CD14-positive monocyte (primary cell): ENCODE results near the gene CSF2RB. TPM values are rescaled to one million over a fixed set of nuclear protein-coding genes. Genes with fewer than 3 reads are reported as not detected.
A peak's percentile ranks its signal among the peaks of the same experiment; 100 is the strongest.

Experiments
- DNase-seq, 3 donors: peaks; one replicate each; pipeline ENCODE4 v3.0.0-alpha.2; 2011 to 2022
- H2AFZ ChIP-seq: 2 replicates; pipeline ENCODE4 v1.6.0; 2012; ENCODE audit warnings: mild to moderate bottlenecking, low read depth, low read length, inconsistent platforms; ENCODE audit not compliant: insufficient read depth, poor library complexity, severe bottlenecking
- H3K27ac ChIP-seq, 2 donors: 1 replicate in 1 of 2; 2 replicates in 1 of 2; pipeline ENCODE4 v1.5.1; 2012 to 2013; ENCODE audit warnings: low read length in 2 of 2, control low read depth in 1 of 2, inconsistent platforms in 1 of 2, low read depth in 1 of 2, mild to moderate bottlenecking in 1 of 2
- H3K27me3 ChIP-seq, 2 donors: one replicate each; pipeline versions ENCODE4 v1.6.0 to v1.6.1; 2011 to 2013; ENCODE audit warnings: low read length in 2 of 2; ENCODE audit not compliant: control insufficient read depth in 2 of 2, insufficient read depth in 2 of 2
- H3K36me3 ChIP-seq, 2 donors: replicated peaks in 1 of 2; 1 replicate in 1 of 2; 2 replicates in 1 of 2; pipeline versions ENCODE4 v1.5.1 to v1.6.1; 2012 to 2013; ENCODE audit warnings: low read length in 2 of 2, control low read depth in 1 of 2, inconsistent platforms in 1 of 2, mild to moderate bottlenecking in 1 of 2; ENCODE audit not compliant: insufficient read depth in 2 of 2, control insufficient read depth in 1 of 2
- H3K4me1 ChIP-seq, 2 donors: 1 replicate in 1 of 2; 2 replicates in 1 of 2; pipeline versions ENCODE4 v1.5.1 to v1.6.1; 2012 to 2013; ENCODE audit warnings: low read length in 2 of 2, control low read depth in 1 of 2, inconsistent platforms in 1 of 2, mild to moderate bottlenecking in 1 of 2, moderate library complexity in 1 of 2; ENCODE audit not compliant: insufficient read depth in 2 of 2, control insufficient read depth in 1 of 2
- H3K4me2 ChIP-seq: replicated peaks from 2 replicates; pipeline ENCODE3; 2012; ENCODE audit warnings: low read length, moderate library complexity, mild to moderate bottlenecking; ENCODE audit not compliant: poor library complexity, severe bottlenecking; ENCODE audit errors: extremely low read depth
- H3K4me3 ChIP-seq, 3 experiments: fragments of 200-600 bp in 1 of 3; sonication (generic) in 1 of 3; replicated peaks in 1 of 3; 1 replicate in 2 of 3; 2 replicates in 1 of 3; pipeline ENCODE4 v1.5.1; 2011 to 2013; ENCODE audit warnings: low read length in 3 of 3, mild to moderate bottlenecking in 3 of 3, control low read depth in 2 of 3, low read depth in 2 of 3, inconsistent platforms in 1 of 3, moderate library complexity in 1 of 3
- H3K79me2 ChIP-seq: 2 replicates; pipeline ENCODE4 v1.6.0; 2012; ENCODE audit warnings: mild to moderate bottlenecking, control low read depth, inconsistent platforms, low read length, moderate library complexity; ENCODE audit not compliant: insufficient read depth
- H3K9ac ChIP-seq: 2 replicates; pipeline ENCODE4 v1.6.0; 2017; ENCODE audit warnings: low read length, mild to moderate bottlenecking; ENCODE audit not compliant: insufficient read depth, poor library complexity, severe bottlenecking
- H3K9me3 ChIP-seq, 2 donors: replicated peaks in 1 of 2; 1 replicate in 1 of 2; 2 replicates in 1 of 2; pipeline versions ENCODE4 v1.5.1 to v1.6.1; 2012 to 2013; ENCODE audit warnings: low read length in 2 of 2, control low read depth in 1 of 2; ENCODE audit not compliant: control insufficient read depth in 1 of 2, insufficient read depth in 1 of 2
- H4K20me1 ChIP-seq: 2 replicates; pipeline ENCODE4 v1.6.0; 2012; ENCODE audit warnings: mild to moderate bottlenecking, low read length, control low read depth, moderate library complexity; ENCODE audit not compliant: insufficient read depth
- H3K27ac Mint-ChIP-seq, 7 donors: one replicate each; pipeline ENCODE4 v1.8.0; 2020; ENCODE audit warnings: mild to moderate bottlenecking in 7 of 7, mixed read lengths in 7 of 7, moderate library complexity in 6 of 7, inconsistent platforms in 2 of 7
- H3K27me3 Mint-ChIP-seq, 3 donors: one replicate each; pipeline ENCODE4 v1.8.0; 2021 to 2022; ENCODE audit warnings: low read depth in 3 of 3, mild to moderate bottlenecking in 3 of 3, mixed read lengths in 3 of 3, moderate library complexity in 3 of 3, inconsistent platforms in 1 of 3
- H3K36me3 Mint-ChIP-seq, 2 donors: one replicate each; pipeline ENCODE4 v1.8.0; 2020; ENCODE audit warnings: mixed read lengths in 2 of 2, inconsistent platforms in 1 of 2, mild to moderate bottlenecking in 1 of 2
- H3K4me1 Mint-ChIP-seq: one replicate; pipeline ENCODE4 v1.8.0; 2020; ENCODE audit warnings: mild to moderate bottlenecking, mixed read lengths
- H3K4me3 Mint-ChIP-seq, 2 donors: one replicate each; pipeline ENCODE4 v1.8.0; 2020; ENCODE audit warnings: mild to moderate bottlenecking in 2 of 2, mixed read lengths in 2 of 2, moderate library complexity in 1 of 2
- H3K9me3 Mint-ChIP-seq, 7 donors: one replicate each; pipeline ENCODE4 v1.8.0; 2020 to 2022; ENCODE audit warnings: mixed read lengths in 7 of 7, mild to moderate bottlenecking in 6 of 7, moderate library complexity in 6 of 7, inconsistent platforms in 2 of 7
- CTCF ChIP-seq: fragments of 200-600 bp; IDR thresholded peaks from one replicate; pipeline ENCODE4 v1.8.0; 2022; ENCODE audit warnings: antibody characterized with exemption, mild to moderate bottlenecking
- WGBS: methylation state at CpG from one replicate; pipeline ENCODE4 v1.1.5; 2013; ENCODE audit warnings: missing lambda C conversion rate; ENCODE audit not compliant: insufficient coverage; 5-methylcytosine and 5-hydroxymethylcytosine counted together
- intact Hi-C, 2 donors: fragments of 100-400 bp; cut with micrococcal nuclease; formaldehyde crosslinking; loops; one replicate each; pipeline versions ENCODE4 v1.15.0 to v1.15.1; 2023
- polyA plus RNA-seq, 3 donors: library from polyadenylated mRNA; depleted of rRNA in 1 of 3; unstranded in 2 of 3; stranded (reverse) in 1 of 3; fragments of 300-500 nt in 2 of 3; fragments of >200 nt in 1 of 3; fragmentation: Illumina TruSeq in 2 of 3; gene quantifications; 1 replicate in 2 of 3; 2 replicates in 1 of 3; pipeline ENCODE4 v1.2.3, GENCODE V29; 2012 to 2021

The CSF2RB gene
- polyA plus RNA-seq, 3 donors, result 29.9 to 91.1 (median 52.7) TPM

DNA sequence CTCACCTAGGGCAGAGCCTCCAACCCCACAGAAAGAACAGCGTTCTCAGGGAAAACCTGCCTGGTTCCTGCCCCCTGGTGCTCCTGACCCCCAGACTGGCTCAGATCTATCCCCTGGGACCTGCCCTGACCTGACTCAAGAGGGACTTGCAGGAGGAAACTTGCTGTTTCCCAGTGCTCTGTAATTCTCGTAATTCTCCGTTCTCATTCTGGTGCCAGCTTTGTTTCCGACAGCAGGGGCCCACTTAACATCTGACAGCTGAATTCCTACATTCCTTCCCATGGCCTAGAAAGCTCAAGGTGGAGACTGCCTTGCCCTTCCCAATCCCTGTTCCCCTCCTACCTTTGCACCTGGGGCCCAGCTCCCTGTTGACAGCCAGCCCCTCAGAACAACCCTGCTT, 12.5 kb upstream of the CSF2RB start:
- 96% methylated on average over 4 of the region's 4 CpGs for WGBS
- Histone ChIP-seq H2AFZ (no peak overlapping the region), H3K4me2 (no peak overlapping the region), H3K36me3 (no peaks in the 10 kb centered on the region), H3K9ac (no peak overlapping the region), H3K4me1 (peaks cover 19 to 39% of the 10 kb centered on the region in 2 donors), H3K27ac (no peak overlapping the region), H3K79me2 (no peaks in the 10 kb centered on the region), H3K9me3 (peaks cover 0 to 2% of the 10 kb centered on the region in 2 donors), H3K27me3 (no peaks in the 10 kb centered on the region), H4K20me1 (no peaks in the 10 kb centered on the region), H3K4me3 (no peak overlapping the region)
- intact Hi-C loops, result no loop called here
- no peak for DNase-seq
- Mint-ChIP-seq H3K27me3 (peaks cover 7 to 12% (median 7%) of the 10 kb centered on the region in 3 donors), H3K4me3 (peak overlapping the region in 1 of 2 donors; percentile 12), H3K4me1 (peaks cover 50% of the 10 kb centered on the region), H3K27ac (peak overlapping the region in 4 of 7 donors; percentile 10 to 75 (median 32)), H3K36me3 (no peaks in the 10 kb centered on the region), H3K9me3 (peaks cover 2 to 16% (median 10%) of the 10 kb centered on the region in 7 donors)
- TF ChIP-seq CTCF, result no peak

GRCh38 chr22:36901411-36902142, 11.9 kb upstream of the CSF2RB start:
- no peaks in the 10 kb centered on the region for H3K27me3 ChIP-seq
- TF ChIP-seq CTCF, result no peak
- Mint-ChIP-seq H3K4me3 (no peak overlapping the region), H3K36me3 (no peaks in the 10 kb centered on the region), H3K9me3 (peaks cover 0 to 10% (median 5%) of the 10 kb centered on the region in 7 donors), H3K27ac (peak overlapping the region in 4 of 7 donors; percentile 1 to 54 (median 44)), H3K27me3 (peaks cover 5 to 12% (median 7%) of the 10 kb centered on the region in 3 donors), H3K4me1 (peaks cover 48% of the 10 kb centered on the region)
- H3K4me2 ChIP-seq, result no peak overlapping the region
- no peak overlapping the region for H2AFZ ChIP-seq
- H3K9me3 ChIP-seq, result no peaks in the 10 kb centered on the region
- H3K4me3 ChIP-seq, result no peak overlapping the region
- no peaks in the 10 kb centered on the region for H3K36me3 ChIP-seq
- no peak overlapping the region for H3K9ac ChIP-seq
- H3K4me1 ChIP-seq, result peaks cover 19 to 39% of the 10 kb centered on the region in 2 donors
- DNase-seq, result no peak
- H3K79me2 ChIP-seq, result no peaks in the 10 kb centered on the region
- intact Hi-C loops, result no loop called here
- H3K27ac ChIP-seq, result no peak overlapping the region
- H4K20me1 ChIP-seq, result no peaks in the 10 kb centered on the region
- WGBS, result 93% methylated on average over 7 of the region's 13 CpGs
